CD4-positive, CD25-positive, alpha-beta regulatory T cell (primary cell): ENCODE measurements around the gene LRP10. TPM values are rescaled to one million over a fixed set of nuclear protein-coding genes. Genes with fewer than 3 reads are reported as not detected.
A peak's percentile ranks its signal among the peaks of the same experiment; 100 is the strongest.

Experiments
- ATAC-seq, 2 donors: fragments of 150-1000 bp; cut with Tn5 transposase; one replicate each; pipeline ENCODE4 v1.10.0; 2021; ENCODE audit warnings: low read depth in 2 of 2, moderate number of reproducible peaks in 2 of 2, moderate library complexity in 1 of 2
- DNase-seq, 3 donors: peaks; one replicate each; pipeline versions ENCODE4 v3.0.0 to v3.0.0-alpha.2; 2012 to 2022; ENCODE audit warnings: mixed read lengths in 1 of 3
- H3K27ac ChIP-seq: one replicate; pipeline ENCODE4 v1.7.0; 2013; ENCODE audit warnings: mild to moderate bottlenecking, low read length; ENCODE audit not compliant: insufficient read depth, poor library complexity, severe bottlenecking
- H3K27me3 ChIP-seq: one replicate; pipeline ENCODE4 v1.7.0; 2013; ENCODE audit warnings: low read length; ENCODE audit not compliant: control insufficient read depth, insufficient read depth
- H3K36me3 ChIP-seq: one replicate; pipeline ENCODE4 v1.7.0; 2013; ENCODE audit warnings: mild to moderate bottlenecking, low read length, moderate library complexity; ENCODE audit not compliant: control insufficient read depth, insufficient read depth
- H3K4me1 ChIP-seq: 2 replicates; pipeline ENCODE4 v1.7.0; 2013; ENCODE audit warnings: mild to moderate bottlenecking, low read length; ENCODE audit not compliant: insufficient read depth, control insufficient read depth, poor library complexity, severe bottlenecking
- H3K4me3 ChIP-seq: one replicate; pipeline ENCODE4 v1.7.0; 2013; ENCODE audit warnings: low read depth, mild to moderate bottlenecking, low read length, moderate library complexity
- H3K9me3 ChIP-seq, 2 experiments: 1 replicate in 1 of 2; 2 replicates in 1 of 2; pipeline ENCODE4 v1.7.0; 2013; ENCODE audit warnings: low read length in 2 of 2, mild to moderate bottlenecking in 1 of 2, moderate library complexity in 1 of 2; ENCODE audit not compliant: control insufficient read depth in 2 of 2
- H3K27ac Mint-ChIP-seq, 3 donors: one replicate each; pipeline ENCODE4 v1.8.0; 2020 to 2022; ENCODE audit warnings: mild to moderate bottlenecking in 3 of 3, mixed read lengths in 3 of 3, moderate library complexity in 2 of 3
- H3K27me3 Mint-ChIP-seq: one replicate; pipeline ENCODE4 v1.8.0; 2022; ENCODE audit warnings: mild to moderate bottlenecking, mixed read lengths
- H3K36me3 Mint-ChIP-seq: one replicate; pipeline ENCODE4 v1.8.0; 2020; ENCODE audit warnings: mixed read lengths
- H3K4me1 Mint-ChIP-seq, 4 donors: one replicate each; pipeline ENCODE4 v1.8.0; 2020 to 2022; ENCODE audit warnings: mixed read lengths in 4 of 4, mild to moderate bottlenecking in 1 of 4
- H3K4me3 Mint-ChIP-seq, 4 donors: one replicate each; pipeline ENCODE4 v1.8.0; 2020 to 2022; ENCODE audit warnings: mild to moderate bottlenecking in 4 of 4, mixed read lengths in 4 of 4, moderate library complexity in 3 of 4
- H3K9me3 Mint-ChIP-seq, 7 donors: one replicate each; pipeline ENCODE4 v1.8.0; 2020 to 2022; ENCODE audit warnings: mixed read lengths in 7 of 7, mild to moderate bottlenecking in 3 of 7, moderate library complexity in 2 of 7
- polyA plus RNA-seq, 4 donors: library from polyadenylated mRNA; unstranded; fragments of 300-500 nt; fragmentation: Illumina TruSeq; gene quantifications; one replicate each; pipeline ENCODE4 v1.2.3, GENCODE V29; 2021
- total RNA-seq: library from RNA; stranded (reverse); gene quantifications from one replicate; pipeline ENCODE4 v1.2.3, GENCODE V29; 2022

The LRP10 gene
- total and polyA plus RNA-seq, 5 donors from 2014 or later, result 78.7 to 111 (median 93.0) TPM

GRCh38 chr14:22897357-22897756, 25.8 kb downstream of the LRP10 start:
- Mint-ChIP-seq H3K9me3 (no peaks in the 10 kb centered on the region), H3K27me3 (no peaks in the 10 kb centered on the region), H3K36me3 (peaks cover 28% of the 10 kb centered on the region), H3K4me1 (peaks cover 4 to 20% (median 8%) of the 10 kb centered on the region in 4 donors), H3K27ac (peak overlapping the region in 2 of 3 donors; percentile 15 to 60), H3K4me3 (no peak overlapping the region)
- Histone ChIP-seq H3K27ac (no peak overlapping the region), H3K4me3 (no peak overlapping the region), H3K9me3 (no peaks in the 10 kb centered on the region), H3K4me1 (peaks cover 12% of the 10 kb centered on the region), H3K36me3 (peaks cover 20% of the 10 kb centered on the region), H3K27me3 (no peaks in the 10 kb centered on the region)
- ATAC-seq, result no peak
- no peak for DNase-seq

- Histone ChIP-seq H3K36me3 (peaks cover 28% of the 10 kb centered on the region), H3K9me3 (no peaks in the 10 kb centered on the region), H3K4me3 (no peak overlapping the region), H3K4me1 (peaks cover 12% of the 10 kb centered on the region), H3K27me3 (no peaks in the 10 kb centered on the region), H3K27ac (no peak overlapping the region)
- ATAC-seq (no peak), DNase-seq (no peak)
- H3K9me3 Mint-ChIP-seq, result no peaks in the 10 kb centered on the region
- no peak overlapping the region for H3K4me3 Mint-ChIP-seq
- H3K36me3 Mint-ChIP-seq, result peaks cover 25% of the 10 kb centered on the region
- H3K27ac Mint-ChIP-seq, result peak overlapping the region; percentile 51 to 87 (median 60)
- no peaks in the 10 kb centered on the region for H3K27me3 Mint-ChIP-seq
- H3K4me1 Mint-ChIP-seq, result peaks cover 4 to 20% (median 5%) of the 10 kb centered on the region in 4 donors
Measured at GRCh38 chr14:22898302-22899090, 27.0 kb downstream of the LRP10 start.

DNA sequence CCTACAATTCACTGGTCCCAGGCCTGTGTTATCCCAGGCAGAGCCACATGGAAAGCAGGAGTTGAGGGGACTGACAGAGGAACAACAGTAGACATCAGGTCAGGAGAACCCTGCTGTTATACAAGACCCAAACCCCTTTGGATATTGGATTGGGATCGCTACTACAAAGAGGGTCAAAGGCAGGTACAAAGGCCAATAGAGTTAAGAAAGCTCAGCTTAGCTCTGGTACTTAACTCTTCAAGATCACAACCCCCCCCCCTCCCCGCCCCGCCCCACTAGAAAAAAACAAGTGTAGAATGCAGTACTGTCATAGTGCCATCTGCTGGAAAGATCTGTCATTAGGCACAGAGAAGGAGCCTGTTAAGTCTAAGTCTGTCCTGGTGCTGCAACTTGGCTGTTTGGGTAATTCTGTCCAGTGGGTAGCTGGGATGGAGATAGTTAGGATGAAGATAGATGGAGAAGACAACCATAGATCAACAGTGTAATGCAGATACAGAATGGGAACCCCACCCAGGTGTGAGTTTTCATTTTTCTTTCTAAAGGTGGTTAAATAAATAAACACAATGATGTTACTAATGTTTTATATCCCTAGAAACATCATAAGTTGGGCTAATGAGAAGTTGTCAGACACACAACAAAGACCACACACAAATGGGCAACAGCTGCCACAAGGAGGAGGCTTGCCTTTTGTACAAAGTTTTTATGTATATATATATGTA, 28.7 kb downstream of the LRP10 start:
- Histone ChIP-seq H3K4me1 (peaks cover 12% of the 10 kb centered on the region), H3K9me3 (no peaks in the 10 kb centered on the region), H3K27ac (peak overlapping the region; percentile 26), H3K4me3 (no peak overlapping the region), H3K27me3 (no peaks in the 10 kb centered on the region), H3K36me3 (peaks cover 43% of the 10 kb centered on the region)
- H3K4me3 Mint-ChIP-seq, result no peak overlapping the region
- peak overlapping the region; percentile 5 to 76 (median 56) for H3K27ac Mint-ChIP-seq
- peak; percentile 82 for ATAC-seq
- H3K36me3 Mint-ChIP-seq, result peaks cover 38% of the 10 kb centered on the region
- peaks cover 4 to 30% (median 9%) of the 10 kb centered on the region in 4 donors for H3K4me1 Mint-ChIP-seq
- no peaks in the 10 kb centered on the region for H3K27me3 Mint-ChIP-seq
- no peaks in the 10 kb centered on the region for H3K9me3 Mint-ChIP-seq
- DNase-seq, result peak; percentile 49 to 89 (median 71)

GRCh38 chr14:22901799-22902198, 30.3 kb downstream of the LRP10 start:
- no peak overlapping the region for H3K27ac Mint-ChIP-seq
- H3K27ac ChIP-seq, result no peak overlapping the region
- H3K36me3 ChIP-seq, result peaks cover 56% of the 10 kb centered on the region
- H3K27me3 ChIP-seq, result no peaks in the 10 kb centered on the region
- ATAC-seq, result no peak
- peaks cover 50% of the 10 kb centered on the region for H3K36me3 Mint-ChIP-seq
- H3K4me3 ChIP-seq, result no peak overlapping the region
- H3K4me1 Mint-ChIP-seq, result peaks cover 8 to 30% (median 10%) of the 10 kb centered on the region in 4 donors
- no peaks in the 10 kb centered on the region for H3K9me3 ChIP-seq
- H3K27me3 Mint-ChIP-seq, result no peaks in the 10 kb centered on the region
- DNase-seq, result no peak
- no peak overlapping the region for H3K4me3 Mint-ChIP-seq
- no peaks in the 10 kb centered on the region for H3K9me3 Mint-ChIP-seq
- peaks cover 12% of the 10 kb centered on the region for H3K4me1 ChIP-seq

GRCh38 chr14:22903742-22904087, 32.2 kb downstream of the LRP10 start:
- Mint-ChIP-seq H3K9me3 (no peaks in the 10 kb centered on the region), H3K27me3 (no peaks in the 10 kb centered on the region), H3K4me3 (no peak overlapping the region), H3K27ac (no peak overlapping the region), H3K36me3 (peaks cover 54% of the 10 kb centered on the region), H3K4me1 (peaks cover 3 to 27% (median 9%) of the 10 kb centered on the region in 4 donors)
- no peak for DNase-seq
- H3K4me3 ChIP-seq, result no peak overlapping the region
- peaks cover 12% of the 10 kb centered on the region for H3K4me1 ChIP-seq
- H3K27ac ChIP-seq, result no peak overlapping the region
- ATAC-seq, result no peak
- H3K27me3 ChIP-seq, result no peaks in the 10 kb centered on the region
- peaks cover 72% of the 10 kb centered on the region for H3K36me3 ChIP-seq
- no peaks in the 10 kb centered on the region for H3K9me3 ChIP-seq

- Histone ChIP-seq H3K4me3 (no peak overlapping the region), H3K36me3 (peaks cover 82% of the 10 kb centered on the region), H3K4me1 (peaks cover 3% of the 10 kb centered on the region), H3K27ac (no peak overlapping the region), H3K27me3 (no peaks in the 10 kb centered on the region), H3K9me3 (no peaks in the 10 kb centered on the region)
- DNase-seq (no peak), ATAC-seq (no peak)
- Mint-ChIP-seq H3K4me3 (no peak overlapping the region), H3K4me1 (peaks cover 3 to 21% (median 10%) of the 10 kb centered on the region in 4 donors), H3K9me3 (no peaks in the 10 kb centered on the region), H3K36me3 (peaks cover 57% of the 10 kb centered on the region), H3K27ac (peak overlapping the region in 1 of 3 donors; percentile 69), H3K27me3 (no peaks in the 10 kb centered on the region)
Measured at GRCh38 chr14:22905627-22906026, 34.1 kb downstream of the LRP10 start.

DNA sequence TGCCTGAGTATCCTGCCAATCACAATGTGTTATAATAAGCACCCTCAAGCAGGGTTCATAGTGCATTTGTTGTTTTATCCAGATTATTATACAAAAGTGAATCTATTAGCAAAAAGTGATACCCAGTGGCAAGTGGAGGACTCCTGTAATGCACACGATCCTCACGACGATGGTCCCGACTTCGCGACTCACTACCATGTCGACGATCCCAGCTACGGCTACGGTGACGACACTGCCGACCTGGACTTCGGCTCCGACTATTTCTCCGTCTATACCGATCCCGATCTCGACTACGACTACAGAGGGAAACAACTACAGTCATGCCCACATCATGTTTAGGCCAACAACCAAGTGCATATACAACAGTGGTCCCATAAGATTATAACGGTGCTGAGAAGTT, 34.5 kb downstream of the LRP10 start:
- H3K27ac Mint-ChIP-seq, result peak overlapping the region in 1 of 3 donors; percentile 69
- H3K4me1 Mint-ChIP-seq, result peaks cover 3 to 19% (median 11%) of the 10 kb centered on the region in 4 donors
- peaks cover 82% of the 10 kb centered on the region for H3K36me3 ChIP-seq
- ATAC-seq (no peak), DNase-seq (no peak)
- H3K27me3 Mint-ChIP-seq, result no peaks in the 10 kb centered on the region
- H3K4me3 Mint-ChIP-seq, result peak overlapping the region in 1 of 4 donors; percentile 26
- H3K4me1 ChIP-seq, result no peaks in the 10 kb centered on the region
- H3K36me3 Mint-ChIP-seq, result peaks cover 58% of the 10 kb centered on the region
- no peak overlapping the region for H3K27ac ChIP-seq
- H3K9me3 ChIP-seq, result no peaks in the 10 kb centered on the region
- no peak overlapping the region for H3K4me3 ChIP-seq
- no peaks in the 10 kb centered on the region for H3K27me3 ChIP-seq
- no peaks in the 10 kb centered on the region for H3K9me3 Mint-ChIP-seq
